ENCODE results near the gene MCF2L.

GRCh38 chr13:112928020-112928971, 40.7 kb upstream of the MCF2L start:
- no peak for TF ChIP-seq CTCF (IDR thresholded peaks at IDR 0.05)
- TF ChIP-seq POLR2A (IDR thresholded peaks at IDR 0.05), result no peak
- TF ChIP-seq EP300 (IDR thresholded peaks at IDR 0.05), result no peak
